HEK293 (cell line): Measurements from ENCODE around the gene ATP6V1G1.

Source experiments
- CTCF ChIP-seq: fragments of 450-650 bp; formaldehyde crosslinking; IDR thresholded peaks from 2 replicates; pipeline ENCODE4 v1.5.1; 2016; ENCODE audit warnings: missing biosample characterization, missing genetic modification characterization
- HIC1 ChIP-seq: fragments of 450-650 bp; formaldehyde crosslinking; IDR thresholded peaks from 2 replicates; pipeline ENCODE4 v1.5.1; 2016; ENCODE audit warnings: missing biosample characterization, missing genetic modification characterization
- PRDM4 ChIP-seq: fragments of 450-650 bp; formaldehyde crosslinking; IDR thresholded peaks from 2 replicates; pipeline ENCODE4 v1.5.1; 2017; ENCODE audit warnings: missing biosample characterization, missing genetic modification characterization
- RBAK ChIP-seq: fragments of 450-650 bp; formaldehyde crosslinking; IDR thresholded peaks from 2 replicates; pipeline ENCODE4 v1.5.1; 2016; ENCODE audit warnings: missing biosample characterization, missing genetic modification characterization
- REST ChIP-seq: fragments of 450-650 bp; formaldehyde crosslinking; IDR thresholded peaks from 2 replicates; pipeline ENCODE4 v1.5.1; 2016; ENCODE audit warnings: missing biosample characterization, missing genetic modification characterization
- ZBTB11 ChIP-seq: fragments of 450-650 bp; formaldehyde crosslinking; conservative IDR thresholded peaks from 2 replicates; pipeline ENCODE4 v1.5.1; 2016; ENCODE audit warnings: low read depth, missing biosample characterization, missing genetic modification characterization
- ZBTB7A ChIP-seq: fragments of 450-650 bp; formaldehyde crosslinking; IDR thresholded peaks from 2 replicates; pipeline ENCODE4 v1.5.1; 2016; ENCODE audit warnings: low read depth, missing biosample characterization, missing genetic modification characterization
- ZFP3 ChIP-seq: fragments of 450-650 bp; formaldehyde crosslinking; IDR thresholded peaks from 2 replicates; pipeline ENCODE4 v1.5.1; 2016; ENCODE audit warnings: low read depth, missing biosample characterization, missing genetic modification characterization
- ZNF157 ChIP-seq: fragments of 450-650 bp; formaldehyde crosslinking; IDR thresholded peaks from 2 replicates; pipeline ENCODE4 v1.5.1; 2016; ENCODE audit warnings: missing biosample characterization, missing genetic modification characterization
- ZNF274 ChIP-seq, 2 experiments: fragments of 200-500 bp in 1 of 2; fragments of 450-650 bp in 1 of 2; sonication (Bioruptor generic) in 1 of 2; formaldehyde crosslinking in 1 of 2; IDR thresholded peaks; 2 replicates each; pipeline versions ENCODE4 v1.5.1 to v1.6.1; 2014 to 2016; ENCODE audit warnings: borderline replicate concordance in 1 of 2, inconsistent platforms in 1 of 2, low read length in 1 of 2, missing biosample characterization in 1 of 2, missing genetic modification characterization in 1 of 2
- ZNF660 ChIP-seq: fragments of 450-650 bp; IDR thresholded peaks from 2 replicates; pipeline ENCODE4 v1.5.1; 2018; ENCODE audit warnings: missing biosample characterization, mild to moderate bottlenecking, missing genetic modification characterization
- ZNF707 ChIP-seq: fragments of 450-650 bp; formaldehyde crosslinking; IDR thresholded peaks from 2 replicates; pipeline ENCODE4 v1.5.1; 2016; ENCODE audit warnings: missing biosample characterization, missing genetic modification characterization
- ZNF785 ChIP-seq: fragments of 450-650 bp; formaldehyde crosslinking; IDR thresholded peaks from 2 replicates; pipeline ENCODE4 v1.5.1; 2016; ENCODE audit warnings: missing biosample characterization, missing genetic modification characterization
- ZNF830 ChIP-seq: fragments of 450-650 bp; IDR thresholded peaks from 2 replicates; pipeline ENCODE4 v1.5.0; 2018; ENCODE audit warnings: missing biosample characterization, missing genetic modification characterization, low read depth, mild to moderate bottlenecking, moderate library complexity

GRCh38 chr9:114574438-114574837, 13.1 kb upstream of the ATP6V1G1 start:
- TF ChIP-seq ZFP3 (tag by site-specific recombination) (no peak), ZBTB7A (tag by site-specific recombination) (no peak), ZNF157 (tag by site-specific recombination) (no peak), PRDM4 (tag by site-specific recombination) (no peak), ZNF707 (tag by site-specific recombination) (no peak), ZNF785 (tag by site-specific recombination) (no peak), CTCF (tag by site-specific recombination) (no peak), RBAK (tag by site-specific recombination) (no peak), REST (tag by site-specific recombination) (no peak), ZNF830 (tag by site-specific recombination) (no peak), HIC1 (no peak), ZBTB11 (tag by site-specific recombination) (no peak), ZNF660 (tag by site-specific recombination) (no peak), ZNF274 (IDR thresholded peaks at IDR 0.05; ENCODE audit: low read length) (no peak), ZNF274 (tag by site-specific recombination; IDR thresholded peaks at IDR 0.05; ENCODE audit: borderline replicate concordance) (no peak)
